ENCODE results near the gene SYNGAP1. TPM values are rescaled to one million over a fixed set of nuclear protein-coding genes. Genes with fewer than 3 reads are reported as not detected.
A peak's percentile ranks its signal among the peaks of the same experiment; 100 is the strongest.

Gene SYNGAP1
- total RNA-seq, 1 experiment from 2014 or later = 77.6 TPM

DNA sequence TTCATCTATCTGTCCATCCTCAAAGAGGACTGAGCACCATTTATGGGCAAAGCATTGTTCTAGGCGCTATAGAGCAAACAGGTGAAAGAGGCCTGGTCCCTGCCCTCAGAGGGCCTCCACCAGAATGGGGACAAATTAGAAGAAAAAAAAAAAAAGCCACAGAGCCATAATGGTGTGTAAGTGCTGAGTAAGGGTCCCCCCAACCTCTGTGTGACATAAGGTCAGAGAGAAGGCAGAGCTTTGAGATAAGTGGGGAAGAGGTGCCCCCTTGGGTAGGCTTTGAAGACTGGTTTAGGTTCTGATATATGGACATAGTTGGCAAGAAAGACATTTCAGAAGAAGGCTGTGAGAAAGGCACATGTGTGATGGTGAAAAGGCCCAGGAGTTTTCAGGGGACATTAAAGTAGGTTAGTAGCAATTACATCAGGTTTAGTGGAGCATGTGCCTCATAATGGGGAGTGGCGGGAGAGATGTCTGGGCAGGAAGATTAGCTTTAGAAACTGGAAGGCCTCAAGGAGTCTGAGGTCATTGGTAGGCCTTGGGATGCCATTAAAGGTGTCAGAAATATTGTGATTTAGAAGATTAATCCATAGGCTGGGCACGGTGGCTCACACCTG is 19.2 kb downstream of the SYNGAP1 start:
- Histone ChIP-seq H3K36me3 (ENCODE audit: insufficient read depth, low read length, poor library complexity, severe bottlenecking) (peaks cover 67% of the 10 kb centered on the region), H3K9me3 (ENCODE audit: low read depth, low read length, poor library complexity, severe bottlenecking) (no peaks in the 10 kb centered on the region), H3K27me3 (replicated peaks; ENCODE audit: insufficient read depth, low read depth, low read length, poor library complexity) (no peaks in the 10 kb centered on the region), H3K27ac (ENCODE audit: low read depth, low read length, poor library complexity, severe bottlenecking) (no peak overlapping the region), H3K4me1 (ENCODE audit: insufficient read depth, low read length, poor library complexity, severe bottlenecking) (no peaks in the 10 kb centered on the region), H3K4me3 (ENCODE audit: low read depth, low read length, poor library complexity, severe bottlenecking) (no peak overlapping the region)
- ChIA-PET POLR2A (ENCODE audit: low non-redundant PET) (no interaction called here), CTCF (no interaction called here)
- no peak for DNase-seq (ENCODE audit: low spot score)
- TSS peak; percentile 19 for BruUV-seq (replicated peaks)
- intact Hi-C loops (cut with micrococcal nuclease; ENCODE audit: unreplicated experiment) = no loop called here
- TF ChIP-seq, protein P1, sequence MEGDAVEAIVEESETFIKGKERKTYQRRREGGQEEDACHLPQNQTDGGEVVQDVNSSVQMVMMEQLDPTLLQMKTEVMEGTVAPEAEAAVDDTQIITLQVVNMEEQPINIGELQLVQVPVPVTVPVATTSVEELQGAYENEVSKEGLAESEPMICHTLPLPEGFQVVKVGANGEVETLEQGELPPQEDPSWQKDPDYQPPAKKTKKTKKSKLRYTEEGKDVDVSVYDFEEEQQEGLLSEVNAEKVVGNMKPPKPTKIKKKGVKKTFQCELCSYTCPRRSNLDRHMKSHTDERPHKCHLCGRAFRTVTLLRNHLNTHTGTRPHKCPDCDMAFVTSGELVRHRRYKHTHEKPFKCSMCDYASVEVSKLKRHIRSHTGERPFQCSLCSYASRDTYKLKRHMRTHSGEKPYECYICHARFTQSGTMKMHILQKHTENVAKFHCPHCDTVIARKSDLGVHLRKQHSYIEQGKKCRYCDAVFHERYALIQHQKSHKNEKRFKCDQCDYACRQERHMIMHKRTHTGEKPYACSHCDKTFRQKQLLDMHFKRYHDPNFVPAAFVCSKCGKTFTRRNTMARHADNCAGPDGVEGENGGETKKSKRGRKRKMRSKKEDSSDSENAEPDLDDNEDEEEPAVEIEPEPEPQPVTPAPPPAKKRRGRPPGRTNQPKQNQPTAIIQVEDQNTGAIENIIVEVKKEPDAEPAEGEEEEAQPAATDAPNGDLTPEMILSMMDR (conservative IDR thresholded peaks at IDR 0.05; ENCODE audit: low read depth, low read length) = no peak
- no peak for TF ChIP-seq EZH2 (IDR thresholded peaks at IDR 0.05; ENCODE audit: borderline replicate concordance, low read depth, low read length, poor library complexity, severe bottlenecking)

DNA sequence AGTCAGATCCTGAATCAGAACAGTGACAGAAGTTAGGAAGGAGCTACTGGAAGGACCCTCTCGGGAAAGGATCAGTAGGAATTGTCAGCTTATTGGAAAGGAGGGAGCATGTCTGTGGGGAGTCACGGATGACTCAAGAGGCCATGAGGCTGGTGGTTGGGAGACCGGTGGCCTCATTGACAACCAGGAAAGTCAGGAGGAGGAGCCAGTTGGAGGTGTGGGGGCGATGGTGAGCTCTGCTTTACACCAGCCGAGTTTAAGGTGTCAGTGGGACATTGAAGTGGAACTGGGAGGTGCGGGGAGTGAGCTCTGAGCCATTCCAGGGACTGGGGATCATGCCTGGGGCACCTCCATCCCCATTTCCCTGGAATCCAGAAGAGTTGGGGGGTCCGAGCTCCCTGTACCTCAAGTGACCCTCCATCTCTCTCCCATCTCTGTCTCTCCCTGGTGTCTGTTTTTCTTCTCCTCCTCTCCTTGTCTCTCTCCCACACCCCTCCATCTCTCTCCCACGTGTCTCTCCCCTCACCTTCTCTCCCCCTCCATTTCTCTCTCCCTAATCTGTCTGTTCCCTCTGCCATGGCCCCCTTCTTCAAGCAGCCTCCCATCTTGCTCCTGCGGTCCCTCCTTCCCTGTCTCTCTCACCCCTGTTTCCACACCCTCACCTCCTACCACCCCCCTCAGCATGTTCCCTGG is 20.2 kb downstream of the SYNGAP1 start:
- TF ChIP-seq, protein P1 (conservative IDR thresholded peaks at IDR 0.05; ENCODE audit: low read depth, low read length) = no peak
- no peak for TF ChIP-seq EZH2 (IDR thresholded peaks at IDR 0.05; ENCODE audit: borderline replicate concordance, low read depth, low read length, poor library complexity, severe bottlenecking)
- no peaks in the 10 kb centered on the region for H3K4me1 ChIP-seq (ENCODE audit: insufficient read depth, low read length, poor library complexity, severe bottlenecking)
- intact Hi-C loops (cut with micrococcal nuclease; ENCODE audit: unreplicated experiment) = no loop called here
- H3K36me3 ChIP-seq (ENCODE audit: insufficient read depth, low read length, poor library complexity, severe bottlenecking) = peaks cover 67% of the 10 kb centered on the region
- DNase-seq (ENCODE audit: low spot score) = no peak
- H3K27me3 ChIP-seq (replicated peaks; ENCODE audit: insufficient read depth, low read depth, low read length, poor library complexity) = no peaks in the 10 kb centered on the region
- H3K27ac ChIP-seq (ENCODE audit: low read depth, low read length, poor library complexity, severe bottlenecking) = peak overlapping the region; percentile 10
- no TSS peak for BruUV-seq (replicated peaks)
- ChIA-PET POLR2A (ENCODE audit: low non-redundant PET) (interaction anchor here (0.7 kb wide), 1 partner anchor 14 kb away, joined by 5 read pairs; the partner anchor contains the start of gene ZBTB9), CTCF (no interaction called here)
- H3K4me3 ChIP-seq (ENCODE audit: low read depth, low read length, poor library complexity, severe bottlenecking) = no peak overlapping the region
- H3K9me3 ChIP-seq (ENCODE audit: low read depth, low read length, poor library complexity, severe bottlenecking) = no peaks in the 10 kb centered on the region

DNA sequence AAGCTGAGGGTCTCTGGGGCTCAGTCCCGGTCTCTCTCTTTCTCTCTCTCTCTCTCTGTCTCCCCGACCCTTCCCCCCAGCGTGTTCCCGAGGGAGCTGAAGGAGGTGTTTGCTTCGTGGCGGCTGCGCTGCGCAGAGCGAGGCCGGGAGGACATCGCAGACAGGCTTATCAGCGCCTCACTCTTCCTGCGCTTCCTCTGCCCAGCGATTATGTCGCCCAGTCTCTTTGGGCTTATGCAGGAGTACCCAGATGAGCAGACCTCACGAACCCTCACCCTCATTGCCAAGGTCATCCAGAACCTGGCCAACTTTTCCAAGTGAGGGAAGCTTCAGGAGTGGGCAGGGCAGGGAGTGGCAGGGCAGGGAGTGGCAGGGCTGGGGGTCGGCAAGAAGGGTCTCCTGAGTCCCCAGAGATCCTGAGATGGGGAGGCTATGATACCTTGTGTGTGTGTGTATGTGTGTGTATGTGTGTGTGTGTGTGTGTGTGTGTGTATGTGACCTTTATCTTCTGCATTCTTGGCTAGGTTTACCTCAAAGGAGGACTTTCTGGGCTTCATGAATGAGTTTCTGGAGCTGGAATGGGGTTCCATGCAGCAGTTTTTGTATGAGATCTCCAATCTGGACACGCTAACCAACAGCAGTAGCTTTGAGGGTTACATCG is 20.9 kb downstream of the SYNGAP1 start:
- TSS peak; percentile 7 for BruUV-seq (replicated peaks)
- peaks cover 62% of the 10 kb centered on the region for H3K36me3 ChIP-seq (ENCODE audit: insufficient read depth, low read length, poor library complexity, severe bottlenecking)

More for the DNA sequence above, 20.9 kb downstream of the SYNGAP1 start:
- ChIA-PET CTCF (no interaction called here), POLR2A (ENCODE audit: low non-redundant PET) (no interaction called here)
- intact Hi-C loops (cut with micrococcal nuclease; ENCODE audit: unreplicated experiment) = no loop called here
- Histone ChIP-seq H3K9me3 (ENCODE audit: low read depth, low read length, poor library complexity, severe bottlenecking) (no peaks in the 10 kb centered on the region), H3K4me3 (ENCODE audit: low read depth, low read length, poor library complexity, severe bottlenecking) (no peak overlapping the region), H3K27me3 (replicated peaks; ENCODE audit: insufficient read depth, low read depth, low read length, poor library complexity) (no peaks in the 10 kb centered on the region), H3K27ac (ENCODE audit: low read depth, low read length, poor library complexity, severe bottlenecking) (no peak overlapping the region), H3K4me1 (ENCODE audit: insufficient read depth, low read length, poor library complexity, severe bottlenecking) (no peaks in the 10 kb centered on the region)
- no peak for DNase-seq (ENCODE audit: low spot score)
- TF ChIP-seq EZH2 (IDR thresholded peaks at IDR 0.05; ENCODE audit: borderline replicate concordance, low read depth, low read length, poor library complexity, severe bottlenecking) = no peak
- TF ChIP-seq, protein P1 (conservative IDR thresholded peaks at IDR 0.05; ENCODE audit: low read depth, low read length) = no peak

All from A673 (cell line).